ENCODE results near the gene ZNF853.

ZNF853 gene

DNA sequence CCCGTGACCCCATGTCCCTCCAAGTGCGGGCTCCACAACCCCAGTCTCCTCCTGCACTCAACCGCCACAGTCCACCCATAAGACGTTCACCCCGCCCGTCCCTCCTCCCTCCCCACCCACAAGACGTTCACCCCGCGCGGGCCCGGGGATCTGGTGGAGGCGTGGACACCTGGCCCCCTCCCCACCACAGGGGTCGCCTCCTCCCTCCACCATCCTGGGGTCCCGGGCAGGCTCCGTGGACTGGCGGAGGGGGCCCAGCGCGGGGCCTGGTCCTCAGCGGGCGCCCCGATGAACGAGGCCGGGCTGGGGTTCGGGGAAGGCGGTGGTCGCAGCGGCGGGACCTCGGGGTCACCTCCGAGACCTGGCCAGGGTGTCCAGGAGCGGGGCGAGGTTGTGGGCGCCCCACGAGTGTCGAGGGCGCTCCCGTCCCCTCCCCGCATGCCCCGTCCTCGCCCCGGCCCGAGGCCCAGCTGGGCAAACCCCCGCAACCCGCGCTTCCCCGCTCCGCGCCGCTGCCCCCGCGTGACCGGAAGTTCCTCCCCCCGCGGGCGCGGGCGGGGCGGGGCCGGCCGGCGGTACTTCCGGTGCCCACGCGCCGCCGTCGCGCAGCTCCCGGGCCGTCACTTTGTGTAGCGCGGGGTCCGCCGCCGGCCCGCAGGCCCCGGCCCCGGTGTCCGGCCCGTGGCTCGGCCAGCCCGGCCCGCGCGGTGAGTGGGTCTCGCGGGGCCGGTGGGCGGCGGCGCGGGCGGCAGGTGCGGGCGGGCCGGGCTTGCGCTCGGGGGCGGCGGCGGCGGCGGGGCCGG is 21.5 kb downstream of the ZNF853 start, which contains the start of gene ZNF316:
TSS of gene ZNF316 (plus strand) at position 578 of the 803 bp plus-strand sequence. CDS start 5,092 bp downstream, outside the sequence.
- peak; percentile 41 for DNase-seq (ENCODE audit: low read depth)

GRCh38 chr7:6637544-6638229 is 22.3 kb downstream of the ZNF853 start:
- peak; percentile 3 for DNase-seq (ENCODE audit: low read depth)

DNA sequence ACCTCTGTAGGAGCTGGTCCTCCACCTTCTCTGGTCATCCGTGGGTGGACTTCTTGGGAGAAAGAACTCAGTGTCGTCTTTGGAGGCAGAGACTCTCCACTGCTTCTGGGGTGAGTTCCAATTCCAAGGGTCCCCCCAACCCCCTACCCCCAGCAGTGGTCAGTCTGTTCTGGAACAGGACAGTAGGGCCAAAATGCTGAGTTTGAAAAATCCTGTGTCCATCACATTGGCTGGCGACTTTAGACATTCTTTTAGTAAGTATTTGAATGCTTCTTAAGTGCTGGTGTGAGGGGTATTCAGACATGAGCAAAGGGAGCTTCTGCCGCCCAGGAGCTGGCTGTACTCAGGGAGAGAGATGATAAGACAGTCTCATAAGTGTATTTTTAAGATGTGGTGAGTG is 23.6 kb downstream of the ZNF853 start:
- no peak for DNase-seq (ENCODE audit: low read depth)

DNA sequence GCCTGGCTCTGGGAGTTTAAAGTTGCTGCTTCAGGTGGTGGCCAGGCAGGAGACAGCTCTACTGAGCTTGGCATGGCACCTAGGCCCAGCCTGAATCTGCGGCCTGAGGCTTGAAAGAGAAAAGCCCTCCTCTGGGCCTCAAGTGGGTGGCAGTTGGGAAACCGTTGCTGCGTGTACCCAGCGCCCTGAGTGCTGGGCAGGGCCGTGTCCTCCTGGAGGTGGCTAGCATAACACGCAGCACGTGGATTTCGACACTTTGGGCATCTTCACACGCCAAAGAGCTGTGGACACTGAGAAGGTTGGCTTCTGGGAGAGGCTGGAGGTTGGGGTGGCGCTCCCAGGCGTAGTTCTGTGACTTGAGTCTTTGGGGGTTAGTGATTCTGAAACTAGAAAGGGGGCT is 24.2 kb downstream of the ZNF853 start:
- DNase-seq (ENCODE audit: low read depth) = no peak

- DNase-seq (ENCODE audit: low read depth) = peak; percentile 57
Observed at GRCh38 chr7:6640246-6640721, 24.9 kb downstream of the ZNF853 start.

- no peak for DNase-seq (ENCODE audit: low read depth)
Observed at GRCh38 chr7:6641305-6642035, 26.1 kb downstream of the ZNF853 start.

DNA sequence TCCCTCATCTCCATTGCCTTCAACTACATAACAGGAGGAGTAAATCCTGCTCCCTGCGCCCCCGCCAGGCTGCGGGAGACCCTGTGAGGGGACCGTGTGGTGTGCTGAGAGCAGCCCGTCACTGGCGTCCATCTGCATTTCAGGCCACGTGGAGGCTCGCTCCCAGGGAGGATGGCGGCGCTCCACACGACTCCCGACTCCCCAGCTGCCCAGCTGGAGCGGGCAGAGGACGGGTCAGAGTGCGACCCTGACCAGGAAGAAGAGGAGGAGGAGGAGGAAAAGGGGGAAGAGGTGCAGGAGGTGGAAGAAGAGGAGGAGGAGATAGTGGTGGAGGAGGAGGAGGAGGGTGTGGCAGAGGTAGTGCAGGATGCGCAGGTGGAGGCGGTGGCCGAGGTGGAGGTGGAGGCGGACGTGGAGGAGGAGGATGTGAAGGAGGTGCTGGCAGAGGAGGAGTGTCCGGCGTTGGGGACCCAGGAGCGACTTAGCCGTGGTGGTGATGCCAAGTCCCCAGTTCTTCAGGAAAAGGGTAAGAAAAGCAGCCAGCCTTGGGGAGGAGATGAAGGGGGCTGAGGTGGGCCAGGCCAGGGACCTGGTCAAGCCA is 26.9 kb downstream of the ZNF853 start:
- no peak for DNase-seq (ENCODE audit: low read depth)

GRCh38 chr7:6642861-6643640 is 27.6 kb downstream of the ZNF853 start:
- no peak for DNase-seq (ENCODE audit: low read depth)

DNA sequence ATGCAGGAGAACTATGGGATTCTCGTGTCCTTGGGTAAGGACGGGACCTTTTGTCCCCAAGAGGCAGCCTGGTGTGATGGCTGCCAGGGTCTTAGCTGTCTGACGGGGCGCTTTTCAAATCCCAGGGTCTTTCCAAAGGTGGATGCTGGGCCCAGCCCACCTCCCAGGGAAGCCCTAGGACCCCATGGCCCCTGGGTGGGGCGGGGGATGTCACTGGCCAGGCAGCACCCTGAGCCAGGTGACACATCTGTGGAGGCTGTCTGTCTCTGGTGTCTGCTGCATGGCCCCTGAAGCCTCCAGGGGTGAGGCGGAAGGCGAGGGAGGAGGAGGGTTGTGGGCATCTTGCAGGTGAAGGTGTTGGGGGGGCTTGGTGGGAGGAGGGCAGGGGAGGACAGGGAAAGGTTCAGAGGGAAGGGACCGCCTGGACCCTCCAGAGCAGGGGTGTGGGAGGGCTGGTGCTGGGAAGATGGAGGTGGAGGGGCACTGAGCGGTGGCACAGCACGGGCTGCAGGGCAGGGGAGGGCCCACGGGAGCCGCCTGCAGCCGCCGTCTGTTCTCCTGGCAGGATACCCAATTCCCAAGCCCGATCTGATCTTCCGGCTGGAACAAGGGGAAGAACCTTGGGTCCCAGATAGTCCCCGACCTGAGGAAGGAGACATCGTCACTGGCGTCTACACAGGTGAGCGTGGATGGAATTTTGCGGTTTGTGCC is 28.7 kb downstream of the ZNF853 start:
- DNase-seq (ENCODE audit: low read depth) = no peak

DNA sequence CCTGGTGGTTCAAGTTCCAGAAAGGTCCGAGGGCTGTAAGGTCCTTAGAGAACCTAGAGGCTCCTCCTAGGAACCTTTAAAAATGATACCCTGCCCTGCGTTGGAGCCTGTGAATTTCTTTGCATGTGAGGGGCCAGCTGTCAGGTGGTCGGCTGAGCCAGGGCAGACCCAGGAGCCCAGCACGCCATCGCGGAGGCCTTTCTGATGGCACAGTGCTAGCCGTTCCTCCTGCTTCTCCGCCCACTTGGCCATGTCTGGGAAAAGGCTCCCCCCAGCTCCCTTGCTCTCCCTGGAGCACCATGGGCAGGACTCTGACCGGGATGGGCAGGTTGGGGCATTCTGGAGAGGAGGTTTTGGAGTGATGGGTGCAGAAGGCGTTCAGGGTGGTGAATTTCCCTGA is 29.3 kb downstream of the ZNF853 start:
- DNase-seq (ENCODE audit: low read depth) = no peak

DNA sequence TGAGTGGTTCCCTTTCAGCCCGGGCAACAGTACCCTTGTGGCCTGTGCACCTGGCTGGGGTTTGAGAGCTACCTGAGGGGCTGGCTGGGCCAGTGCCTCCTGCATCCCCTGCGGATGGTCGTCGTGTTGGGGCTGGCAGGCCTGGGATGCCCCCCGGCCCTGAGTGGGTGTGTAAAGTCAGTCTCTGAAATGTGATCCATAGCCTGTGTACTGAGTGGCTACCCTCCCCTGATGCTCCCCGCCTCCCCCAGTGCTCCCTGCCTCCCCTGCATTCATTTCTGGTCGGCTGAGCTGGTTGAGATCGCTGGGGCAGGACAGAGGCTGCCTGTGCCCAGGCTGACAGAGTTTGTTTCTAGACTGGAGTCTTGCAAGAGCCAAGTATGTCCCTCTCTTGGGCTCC is 31.1 kb downstream of the ZNF853 start:
- no peak for DNase-seq (ENCODE audit: low read depth)

DNA sequence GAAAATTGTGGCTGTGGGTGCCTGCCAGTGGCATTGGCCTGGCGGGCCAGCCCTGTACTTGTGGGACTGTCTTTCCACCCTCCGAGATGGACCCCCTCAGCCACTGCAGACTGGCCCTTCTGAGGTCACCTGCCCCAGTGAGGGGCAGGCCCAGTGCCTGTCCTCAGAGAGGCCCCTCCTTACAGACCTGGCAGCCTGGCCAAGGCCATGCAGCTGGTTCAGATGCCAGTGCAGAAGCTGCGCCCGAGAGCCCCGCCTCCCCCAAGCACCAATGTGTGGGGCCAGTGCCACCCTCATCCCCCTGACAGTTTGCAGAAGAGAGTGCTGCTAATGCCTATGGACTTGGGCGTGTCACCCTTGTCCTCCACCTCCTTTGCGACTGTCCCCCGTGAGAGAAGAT is 31.7 kb downstream of the ZNF853 start:
- no peak for DNase-seq (ENCODE audit: low read depth)

DNA sequence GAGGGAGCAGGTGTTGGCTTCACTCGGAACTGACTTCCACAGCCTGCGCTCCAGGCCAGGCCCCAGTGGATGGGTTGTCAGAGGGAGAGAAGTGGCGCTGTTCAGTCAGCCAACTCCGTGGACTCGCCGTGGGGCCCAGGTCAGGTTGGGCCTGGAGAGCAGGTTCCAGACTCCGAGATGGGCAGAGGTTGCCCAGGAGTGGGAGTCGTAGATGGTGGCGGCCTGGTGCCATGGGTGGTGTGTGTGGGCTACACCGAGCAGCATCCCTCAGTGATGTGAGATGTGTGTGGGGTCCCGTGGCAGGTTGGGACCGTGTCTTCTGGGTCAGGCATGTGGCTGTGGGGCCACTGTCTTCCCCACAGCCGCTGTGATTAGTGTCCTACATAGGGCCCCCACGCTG is 32.1 kb downstream of the ZNF853 start:
- DNase-seq (ENCODE audit: low read depth) = no peak

DNA sequence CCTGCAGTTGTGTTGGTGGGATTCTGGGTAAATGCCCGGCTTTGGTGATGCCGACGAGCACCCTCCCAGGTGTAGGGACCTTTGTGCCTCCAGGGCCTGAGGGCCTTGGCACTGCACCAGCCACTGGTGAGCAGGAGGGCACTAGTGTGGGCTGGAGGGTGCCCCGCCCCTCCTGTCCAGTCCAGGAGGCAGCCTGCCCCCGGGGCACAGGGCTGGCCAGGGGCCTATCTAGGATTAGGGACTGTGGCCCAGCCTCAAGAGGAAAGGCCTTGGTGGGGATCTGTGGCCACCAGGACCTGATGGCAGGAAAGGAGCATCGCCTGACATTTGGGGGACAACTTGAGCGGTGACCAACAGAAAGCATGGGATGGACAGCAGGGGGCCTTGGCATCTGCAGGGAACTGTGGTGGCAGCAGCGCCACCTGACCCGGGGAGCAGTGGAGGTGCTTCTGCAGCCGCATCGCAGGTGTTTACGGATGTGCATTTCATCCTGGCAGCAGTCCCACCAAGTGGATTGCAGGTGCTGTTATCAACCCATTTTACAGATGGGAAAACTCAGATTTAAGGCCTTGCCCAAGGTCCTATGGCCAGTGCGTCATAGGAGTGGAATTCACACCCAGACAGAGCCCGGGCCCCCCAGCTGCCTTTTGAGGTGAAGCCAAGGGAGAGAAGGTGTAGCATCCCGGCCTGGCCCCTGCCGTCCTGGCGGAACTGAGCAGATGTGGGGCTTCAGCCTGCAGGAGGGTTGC is 32.8 kb downstream of the ZNF853 start:
- no peak for DNase-seq (ENCODE audit: low read depth)

GRCh38 chr7:6648815-6649104 is 33.4 kb downstream of the ZNF853 start:
- DNase-seq (ENCODE audit: low read depth) = no peak

DNA sequence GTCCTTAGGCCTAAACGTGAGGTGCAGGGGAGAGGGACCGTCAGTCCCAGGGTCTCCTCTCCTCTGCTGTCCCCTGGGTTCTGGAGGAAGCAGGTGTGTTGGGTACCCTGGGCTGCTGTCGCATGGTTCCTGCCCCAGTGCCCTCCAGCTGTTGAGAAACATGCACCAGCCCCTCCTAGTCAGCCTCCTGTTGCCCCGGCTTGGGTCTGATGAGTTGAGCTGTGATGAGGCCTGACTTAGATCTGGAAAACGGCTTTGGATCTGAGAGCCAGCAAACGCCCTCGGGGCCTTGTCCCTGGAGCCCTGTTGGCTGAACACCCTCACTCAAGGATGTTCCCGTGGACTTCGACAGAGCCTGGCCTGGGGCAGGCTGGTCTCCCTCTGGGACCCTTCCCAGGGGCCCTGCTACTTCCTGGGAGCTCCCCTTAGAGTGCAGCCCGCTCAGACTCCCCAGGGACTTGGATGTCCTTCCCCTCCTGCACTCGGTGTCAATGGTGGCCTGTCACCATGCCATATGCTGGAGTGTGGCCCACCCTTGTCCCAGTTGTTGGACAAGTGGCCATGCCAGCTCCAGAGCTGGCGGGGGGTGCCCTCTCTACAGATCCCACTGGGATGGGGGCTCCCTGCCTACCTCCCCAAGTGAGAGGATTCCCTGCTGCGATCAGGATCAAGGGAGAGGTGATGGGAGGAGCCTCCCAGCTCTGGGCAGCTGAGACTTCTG is 34.0 kb downstream of the ZNF853 start:
- no peak for DNase-seq (ENCODE audit: low read depth)

DNA sequence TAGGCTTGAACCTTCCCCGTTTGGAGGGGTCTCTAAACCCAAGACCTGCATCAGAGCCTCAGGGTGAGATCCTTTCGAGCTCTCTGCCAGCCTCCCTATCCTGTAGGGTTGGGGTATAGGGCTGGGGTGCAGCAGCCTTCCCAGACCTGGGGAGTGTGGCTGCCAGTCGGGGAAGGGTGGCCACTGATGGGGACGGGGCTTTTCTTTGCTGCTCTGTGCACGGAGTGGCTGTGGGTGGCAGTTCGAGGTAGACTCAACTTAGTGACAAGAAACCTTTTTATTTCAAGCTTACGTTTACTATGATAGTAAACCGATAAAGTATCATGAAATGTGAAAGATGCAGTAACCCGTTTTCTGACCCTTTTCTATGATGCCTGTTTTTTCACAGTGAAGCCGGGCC is 34.7 kb downstream of the ZNF853 start:
- no peak for DNase-seq (ENCODE audit: low read depth)

DNA sequence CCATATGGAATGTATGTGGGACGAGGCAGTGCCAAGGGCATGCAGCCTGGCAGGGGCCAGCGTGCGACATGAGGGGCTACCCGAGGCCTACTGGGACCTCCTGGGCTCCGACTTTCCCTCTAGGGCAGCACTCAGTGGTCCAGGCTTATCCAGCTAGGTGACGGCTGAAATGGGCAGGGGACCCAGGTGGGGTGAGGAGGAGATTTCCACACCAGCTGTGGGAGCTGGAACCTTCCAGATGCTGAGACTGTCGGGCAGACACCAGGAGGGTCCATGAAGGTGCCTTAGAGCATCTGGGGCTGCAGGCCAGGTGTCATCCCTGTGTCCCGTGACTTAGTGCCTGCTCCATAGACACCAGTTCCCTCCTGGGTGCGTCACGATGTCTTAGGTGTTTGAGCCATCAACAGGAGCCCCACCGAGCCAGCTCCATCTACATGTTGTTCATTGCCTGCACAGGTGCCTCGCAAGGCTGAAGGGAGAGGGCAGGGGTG is 35.2 kb downstream of the ZNF853 start:
- DNase-seq (ENCODE audit: low read depth) = no peak

- DNase-seq (ENCODE audit: low read depth) = no peak
Observed at GRCh38 chr7:6651851-6652445, 36.5 kb downstream of the ZNF853 start.

Measured in amniotic epithelial cell (primary cell).